HUDEP-2 (cell line): ENCODE data around the gene PXN.
"Not testable (repeated sequence)": the region's sequence is repeated elsewhere in the genome, so short reads cannot be mapped to it uniquely, and the experiment has no call there.

Experiments used
- DNase-seq, 76 experiments: peaks; one replicate each; lab custom pipeline; 2025; ENCODE audit not compliant: unreplicated experiment in 76 of 76; lab: John Stamatoyannopoulos, UW

The PXN gene

DNA sequence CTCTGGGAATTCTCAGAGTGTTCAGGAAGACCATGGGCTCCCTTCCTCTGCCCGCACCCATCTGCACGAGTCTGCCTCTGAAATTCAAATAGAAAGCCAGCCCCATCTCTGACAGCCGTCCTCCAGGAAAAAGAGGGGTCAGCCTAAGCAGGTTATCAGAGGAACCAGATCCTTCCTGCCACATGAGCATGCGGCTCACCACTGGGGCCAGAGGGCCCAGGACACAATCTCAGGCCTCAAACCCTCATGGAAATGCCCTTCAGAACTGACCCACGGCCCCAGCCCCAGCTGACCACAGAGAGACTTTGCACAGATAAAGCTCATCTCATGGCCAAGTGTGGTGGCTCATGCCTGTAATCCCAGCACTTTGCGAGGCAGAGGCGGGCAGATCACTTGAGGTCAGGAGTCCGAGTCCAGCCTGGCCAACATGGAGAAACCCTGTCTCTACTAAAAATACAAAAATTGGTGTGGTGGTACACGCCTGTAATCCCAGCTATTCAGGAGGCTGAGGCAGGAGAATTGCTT lies 23.2 kb downstream of the PXN start:
- DNase-seq = peak in 1 of 76 experiments; percentile 8

DNA sequence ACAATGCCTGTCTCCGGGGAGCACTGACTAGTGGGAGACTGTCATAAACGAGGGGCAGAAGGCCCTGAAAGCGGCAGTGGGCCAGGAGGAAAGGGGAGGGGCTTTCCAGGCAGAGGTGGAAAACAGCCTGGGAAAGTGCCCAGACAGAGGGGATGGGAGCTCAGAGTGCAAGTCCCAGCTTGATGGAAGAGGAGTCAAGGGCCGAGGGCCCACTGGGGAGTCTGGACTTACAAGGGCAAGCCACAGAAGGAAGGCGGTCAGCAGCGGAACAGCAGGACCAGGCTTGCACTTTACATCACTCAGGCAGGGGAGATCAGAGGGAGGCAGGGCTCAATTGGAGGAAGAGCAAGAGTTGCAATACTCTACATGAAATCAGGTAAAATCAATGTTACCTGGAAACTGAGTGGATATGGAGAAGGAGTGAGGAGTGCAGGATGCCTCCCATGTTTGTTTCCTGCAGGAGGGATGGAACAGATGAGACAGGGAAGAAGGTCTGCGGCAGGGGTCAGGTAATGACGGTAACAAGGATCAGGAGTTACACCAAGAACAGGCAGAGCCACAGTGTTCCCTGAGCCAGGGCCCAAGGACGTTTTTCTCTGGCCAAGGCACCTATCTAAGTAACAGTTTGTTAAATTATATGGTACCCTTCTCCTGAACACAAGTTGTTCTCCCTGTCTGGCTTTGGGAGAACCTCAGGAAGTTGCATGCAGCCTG lies 23.8 kb downstream of the PXN start:
- no peak for DNase-seq

DNA sequence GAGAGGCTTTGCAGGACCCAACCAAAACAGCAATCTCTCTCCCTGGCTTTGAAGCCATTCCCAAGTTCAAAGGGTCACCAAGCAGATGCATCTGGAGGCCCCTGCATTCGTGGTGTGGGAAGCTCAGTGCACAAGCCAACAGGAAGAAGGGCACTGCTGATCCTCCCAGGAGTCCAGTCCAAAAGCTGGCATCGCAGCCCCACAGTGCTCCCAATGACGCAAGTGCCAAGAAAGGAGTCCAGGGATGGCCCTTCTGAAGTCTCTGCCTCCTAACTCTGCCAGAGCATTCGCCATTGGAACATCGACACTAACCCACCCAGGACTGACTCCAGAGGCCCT lies 25.1 kb downstream of the PXN start:
- DNase-seq = no peak

DNA sequence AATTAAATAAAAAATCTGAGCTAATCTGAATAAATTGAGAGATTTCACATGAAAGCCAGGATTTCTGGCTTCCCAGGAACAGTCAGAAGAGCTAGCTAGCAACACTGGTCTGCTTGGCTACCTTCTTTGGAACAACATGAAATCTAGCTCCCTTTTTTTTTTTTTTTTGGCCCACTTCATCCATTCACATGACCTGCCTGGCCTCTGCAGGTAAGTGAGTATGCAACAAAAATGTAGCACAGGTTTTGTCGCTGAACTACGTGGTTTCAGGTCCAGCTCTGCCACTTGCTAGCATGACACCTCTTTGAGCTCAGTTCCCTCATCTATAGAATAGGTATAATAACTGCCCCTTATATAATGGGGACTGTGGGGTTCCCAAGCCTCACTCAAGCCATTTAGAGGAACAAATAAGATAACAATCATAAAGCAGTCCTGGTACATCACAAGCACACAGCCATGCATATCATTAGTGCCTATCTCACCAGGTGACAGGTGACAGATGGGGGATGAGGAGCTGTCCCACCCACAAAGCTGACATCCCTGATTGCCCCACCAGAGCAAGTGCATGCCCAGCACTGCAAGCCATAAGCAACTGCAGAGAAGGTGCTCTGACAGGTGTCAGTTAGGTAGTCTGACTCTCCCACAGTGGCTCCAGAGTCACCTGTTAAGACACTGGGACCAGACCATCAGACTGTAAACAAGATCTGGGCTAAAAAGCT lies 25.6 kb downstream of the PXN start:
- no peak for DNase-seq

DNA sequence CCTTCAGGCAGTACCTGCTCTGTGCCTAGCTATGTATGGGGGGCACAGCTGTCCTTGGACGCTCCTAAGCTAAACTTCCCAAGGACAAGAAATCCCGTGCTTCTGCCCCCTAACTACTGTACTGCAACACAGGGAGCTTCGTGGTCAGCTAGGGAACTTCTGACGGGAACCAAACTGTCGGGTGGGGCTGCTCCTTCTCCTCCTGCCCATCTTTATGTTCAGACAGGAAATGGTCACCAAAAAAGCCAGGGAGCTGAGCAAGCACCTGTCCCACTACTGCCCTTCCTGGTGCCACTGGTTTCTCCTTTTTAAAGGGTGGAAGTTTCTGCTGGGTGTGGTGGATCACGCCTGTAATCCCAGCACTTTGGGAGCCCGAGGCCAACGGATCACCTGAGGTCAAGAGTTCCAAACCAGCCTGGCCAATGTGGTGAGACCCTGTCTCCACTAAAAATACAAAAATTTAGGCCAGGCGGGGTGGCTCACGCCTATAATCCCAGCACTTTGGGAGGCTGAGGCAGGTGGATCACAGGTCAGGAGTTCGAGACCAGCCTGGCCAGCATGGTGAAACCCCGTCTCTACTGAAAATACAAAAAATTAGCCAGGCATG lies 26.6 kb downstream of the PXN start:
- no peak for DNase-seq

DNA sequence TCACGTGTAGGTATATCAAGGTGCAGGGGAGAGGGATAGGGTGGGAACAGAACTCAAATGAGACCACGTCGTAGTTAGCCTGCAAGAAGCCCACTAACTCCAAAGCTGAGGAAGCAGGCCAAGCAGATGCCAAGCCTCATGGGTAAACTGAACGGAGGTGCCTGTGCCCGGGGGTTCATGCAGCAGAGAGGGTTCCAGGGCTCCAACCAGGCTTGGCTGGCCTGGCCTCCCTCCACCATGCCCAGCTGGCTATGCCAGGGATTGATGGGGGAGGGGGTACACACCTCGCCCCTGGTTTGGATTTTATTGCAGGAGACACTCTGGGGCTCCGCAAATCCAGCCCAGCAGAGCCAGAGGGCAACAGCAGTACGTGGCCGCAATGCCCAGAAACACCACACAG lies 27.3 kb downstream of the PXN start:
- DNase-seq = no peak

DNA sequence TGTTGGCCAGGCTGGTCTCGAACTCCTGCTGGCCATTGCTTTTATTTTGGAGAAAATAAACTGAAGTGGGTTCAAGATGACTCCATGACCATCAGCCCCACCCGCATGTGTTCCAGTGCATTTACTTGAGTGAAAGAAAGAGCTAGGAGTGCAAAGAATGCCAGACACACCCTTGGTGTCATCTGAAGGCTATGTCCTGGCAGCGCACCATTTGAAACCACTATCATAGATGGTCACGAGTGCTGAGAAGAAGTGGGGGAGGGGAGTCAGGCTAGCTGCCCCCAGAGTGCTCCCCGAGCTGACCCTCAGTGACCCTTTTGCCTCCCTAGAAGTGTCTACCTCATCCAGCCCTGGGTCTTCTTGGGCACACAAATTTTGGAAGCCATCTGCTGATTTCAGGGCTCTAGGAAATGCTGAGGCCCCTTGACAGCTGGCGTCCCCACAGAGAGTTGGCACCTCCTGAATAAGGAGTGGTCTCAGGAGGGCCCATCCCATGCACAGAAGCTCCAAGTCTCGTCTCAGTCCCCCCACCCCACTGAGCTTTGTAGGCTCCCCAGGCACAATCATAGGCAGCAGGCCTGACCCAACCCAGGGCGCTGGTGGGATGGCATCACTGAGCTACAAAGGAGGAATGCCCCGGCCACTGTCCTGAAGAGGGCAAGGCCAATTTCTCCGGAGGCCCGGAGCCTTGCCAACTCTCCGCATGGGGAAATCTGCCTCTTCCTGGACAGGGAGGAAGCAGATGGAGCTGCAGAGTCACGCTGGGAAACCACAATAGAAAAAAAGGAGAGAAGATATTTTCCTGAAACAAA lies 28.0 kb downstream of the PXN start:
- DNase-seq = peak in 49 of 76 experiments; percentile 12 to 62 (median 30)

DNA sequence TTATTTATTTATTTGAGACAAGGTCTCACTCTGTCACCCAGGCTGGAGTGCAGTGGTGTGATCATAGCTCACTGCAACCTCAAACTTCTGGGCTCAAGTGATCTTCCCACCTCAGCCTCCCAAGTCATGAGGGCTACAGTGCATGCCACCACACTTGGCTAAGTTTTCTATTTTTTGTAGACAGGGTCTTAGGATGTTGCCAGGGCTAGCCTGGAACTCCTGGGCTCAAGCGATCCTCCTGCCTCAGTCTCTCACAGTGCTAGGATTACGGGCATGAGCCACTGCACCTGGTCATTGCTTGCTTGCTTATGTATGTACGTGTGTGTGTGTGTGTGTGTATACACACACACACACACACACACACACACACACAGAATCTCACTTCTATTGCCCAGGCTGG lies 28.7 kb downstream of the PXN start:
- not testable (repeated sequence) for DNase-seq

DNA sequence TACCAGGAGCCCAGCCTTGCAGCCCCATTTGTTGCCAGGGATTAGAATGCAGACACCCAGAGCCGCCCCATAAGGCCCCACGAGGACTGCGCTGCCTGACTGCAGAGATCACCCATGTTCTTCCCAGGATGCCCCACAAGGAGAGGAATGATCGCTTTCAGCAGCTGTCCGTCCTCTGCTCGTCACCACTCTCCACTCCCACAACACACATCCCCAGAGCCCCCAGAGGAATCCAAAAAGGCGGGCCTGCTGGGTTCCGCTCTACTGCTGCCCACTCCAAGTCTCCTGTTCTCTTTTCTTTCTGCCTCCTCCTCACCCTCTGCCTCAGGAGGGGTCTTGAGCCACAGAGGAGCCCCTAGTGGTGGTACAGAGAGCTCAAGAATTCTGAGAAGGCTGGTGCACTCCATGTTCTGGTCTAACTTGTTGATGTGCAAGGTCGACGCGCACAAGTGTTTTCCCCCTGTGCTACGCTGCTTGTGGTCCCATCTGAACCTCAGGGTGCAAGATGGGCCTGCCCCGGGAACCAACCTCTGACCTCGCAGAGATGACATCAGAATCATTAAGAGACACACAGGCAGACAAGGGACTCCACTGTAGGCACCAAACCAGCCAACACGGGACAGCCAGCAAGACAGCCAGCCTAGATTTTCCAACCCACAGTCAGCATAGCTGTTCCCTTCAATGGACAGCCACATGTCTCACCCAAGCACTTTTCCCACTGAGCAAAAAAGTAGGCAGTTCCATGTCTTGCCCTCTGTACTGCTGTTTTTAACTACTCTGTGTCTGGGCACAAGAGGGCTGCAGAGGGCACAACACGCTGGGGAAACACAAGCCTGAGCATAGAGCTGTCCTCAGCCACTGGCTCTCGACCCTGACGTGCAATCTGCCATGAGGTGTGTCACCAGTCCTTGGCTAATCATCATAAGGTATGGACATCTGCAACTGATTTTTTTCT lies 29.9 kb downstream of the PXN start:
- DNase-seq = no peak

DNA sequence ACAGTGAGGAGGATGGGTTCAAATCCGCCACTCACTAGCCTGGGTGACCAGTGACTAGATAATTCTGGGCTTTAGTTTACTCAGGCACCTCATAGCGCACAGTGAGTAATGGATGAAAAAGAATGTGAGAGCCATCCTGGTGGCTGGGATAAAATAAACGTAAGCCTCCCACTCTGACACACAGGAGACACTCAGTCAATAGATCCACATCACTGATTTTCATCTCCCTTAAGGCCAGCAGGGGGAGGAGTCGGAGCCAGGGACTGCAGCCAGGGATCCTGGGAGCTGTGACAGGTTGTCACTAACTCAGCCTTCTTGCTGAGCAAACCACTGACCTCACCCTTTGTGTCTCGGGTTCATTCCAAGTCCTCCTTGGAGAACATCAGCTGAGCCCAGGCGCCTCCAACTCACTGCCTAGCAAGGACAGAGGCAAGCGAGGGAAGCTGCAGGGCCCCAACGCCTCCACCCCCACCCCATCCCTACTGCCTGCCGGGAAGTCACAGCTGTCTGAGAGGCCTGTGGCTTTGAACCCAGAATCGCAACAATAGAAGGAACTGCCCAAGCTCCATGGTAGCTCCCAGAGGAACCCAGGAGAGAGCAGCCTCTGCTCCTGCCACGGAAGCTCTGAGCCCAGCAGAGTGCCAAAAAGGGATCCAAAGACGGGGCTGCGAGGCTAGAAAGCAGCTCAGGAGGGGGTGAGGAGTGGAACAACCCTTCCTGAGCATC lies 30.7 kb downstream of the PXN start:
- peak in 36 of 76 experiments; percentile 12 to 65 (median 28) for DNase-seq

DNA sequence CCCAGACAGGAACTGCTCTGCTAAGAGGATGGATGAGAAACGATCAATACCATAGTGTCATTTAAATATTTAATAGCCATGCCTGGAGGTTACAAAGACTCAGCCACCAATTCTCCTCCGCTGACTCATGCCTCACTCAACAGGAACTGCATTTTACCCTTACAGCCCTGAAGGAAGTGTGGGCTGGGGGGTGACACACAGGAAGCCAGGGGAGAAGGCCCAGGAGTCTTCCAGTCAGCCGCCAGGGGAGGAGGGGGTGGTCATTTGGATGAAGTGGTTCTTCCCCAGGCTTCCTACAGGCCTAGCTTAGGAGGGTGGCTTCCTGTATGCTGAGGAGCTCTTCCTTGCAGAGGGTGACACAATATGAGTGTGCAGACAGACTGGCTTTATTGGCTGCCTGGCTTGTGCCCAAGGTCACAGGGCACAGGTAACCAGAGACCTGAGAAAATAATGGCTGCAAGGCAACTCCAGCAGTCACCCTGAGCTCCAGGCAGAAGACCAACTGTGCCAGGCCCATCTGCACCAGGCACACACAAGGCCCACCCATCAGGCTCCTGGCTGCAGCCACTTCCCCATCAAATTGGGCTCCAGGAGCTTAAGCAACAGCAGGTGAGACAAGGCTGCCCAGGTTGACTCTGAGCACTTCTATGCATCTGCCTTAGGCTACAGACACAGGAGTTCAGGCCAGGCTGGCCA lies 34.1 kb downstream of the PXN start:
- DNase-seq = peak in 7 of 76 experiments; percentile 10 to 27 (median 16)

DNA sequence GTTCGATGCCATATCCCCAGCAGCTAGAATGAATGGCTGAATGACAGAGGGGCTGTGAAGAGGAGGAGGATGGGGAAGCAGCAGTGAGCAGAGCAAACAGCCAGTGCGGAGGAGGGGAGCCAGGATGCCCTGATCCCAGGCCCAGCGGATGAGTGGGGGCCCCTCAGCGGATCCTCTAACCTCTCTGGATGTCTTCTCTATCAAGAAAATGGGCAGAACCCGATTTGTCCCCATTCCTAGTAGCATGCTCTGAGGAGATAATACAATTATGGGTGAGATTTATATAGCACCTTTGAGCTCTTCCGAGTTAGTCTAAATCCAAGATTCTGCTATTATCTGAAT lies 34.6 kb downstream of the PXN start:
- DNase-seq = no peak

DNA sequence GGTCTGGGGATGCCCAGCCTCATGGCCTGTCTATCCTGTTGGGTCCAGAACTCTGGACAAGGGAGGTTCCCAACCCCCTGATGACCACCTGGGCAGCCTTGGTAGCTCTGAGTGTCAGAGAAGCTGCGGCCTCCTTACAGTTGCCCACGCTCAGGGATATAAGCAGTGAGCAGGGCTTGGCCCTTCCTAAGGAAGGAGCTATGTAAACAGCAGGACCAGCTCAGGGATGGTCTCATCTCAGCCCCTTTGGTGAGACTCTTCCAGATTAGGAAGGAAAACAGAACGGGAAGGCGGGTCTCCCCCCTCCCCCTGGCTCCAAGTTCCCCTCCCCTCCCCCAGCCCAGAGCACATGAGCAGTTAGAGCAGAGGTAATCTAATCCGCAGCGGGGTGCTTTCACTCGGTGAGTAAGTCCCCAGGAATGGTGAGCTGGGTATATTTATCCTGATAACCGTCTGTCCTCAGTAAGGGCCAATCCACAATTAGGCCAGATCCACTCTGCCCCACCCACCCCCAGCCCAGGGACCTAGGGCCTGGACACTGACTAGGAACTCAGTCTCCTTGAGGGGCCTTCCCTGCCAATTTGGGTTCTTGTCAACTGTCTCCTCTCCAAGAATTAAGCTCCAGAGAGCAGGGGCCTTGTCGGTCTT lies 35.1 kb downstream of the PXN start:
- peak in 50 of 76 experiments; percentile 12 to 73 (median 42) for DNase-seq

DNA sequence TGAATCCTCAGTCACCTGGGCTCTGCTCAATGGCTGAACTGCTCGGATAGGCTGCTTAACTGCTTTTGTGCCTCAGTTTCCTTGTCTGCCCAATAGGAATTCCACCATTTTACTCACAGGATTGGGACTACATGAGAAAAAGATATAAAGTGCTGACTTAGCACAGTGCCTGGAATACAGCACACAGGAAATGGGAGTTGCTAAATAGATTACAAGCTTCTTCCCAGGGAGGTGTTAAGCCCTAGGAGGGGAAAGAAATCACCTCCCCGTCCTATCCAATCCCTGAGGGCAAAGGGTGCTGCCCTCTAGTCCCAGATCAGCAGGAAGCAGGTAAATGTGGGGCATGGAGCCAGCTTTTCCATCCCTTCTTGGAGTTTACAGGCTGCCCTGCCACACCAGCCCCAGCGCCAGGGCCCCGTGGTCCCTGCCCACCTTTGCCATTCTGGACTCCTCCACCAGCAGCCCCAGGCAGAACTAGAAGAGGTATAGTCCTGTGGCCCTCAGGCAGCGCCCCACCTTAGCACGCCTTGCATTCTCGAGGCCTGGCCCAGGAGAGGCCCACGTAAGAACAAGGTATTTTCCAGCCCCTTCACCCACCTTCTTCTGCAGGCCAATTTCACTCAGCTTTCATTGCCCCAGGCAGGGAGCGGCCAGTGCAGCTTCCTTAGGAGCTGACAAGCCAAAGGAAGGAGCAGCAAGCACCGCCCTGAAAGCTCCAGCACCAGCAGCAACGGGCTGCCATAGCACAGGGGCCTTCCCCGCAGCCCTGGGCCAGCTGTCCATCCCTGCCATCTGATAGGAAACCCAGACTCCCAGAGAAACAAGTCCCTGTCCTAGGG lies 35.8 kb downstream of the PXN start:
- no peak for DNase-seq

DNA sequence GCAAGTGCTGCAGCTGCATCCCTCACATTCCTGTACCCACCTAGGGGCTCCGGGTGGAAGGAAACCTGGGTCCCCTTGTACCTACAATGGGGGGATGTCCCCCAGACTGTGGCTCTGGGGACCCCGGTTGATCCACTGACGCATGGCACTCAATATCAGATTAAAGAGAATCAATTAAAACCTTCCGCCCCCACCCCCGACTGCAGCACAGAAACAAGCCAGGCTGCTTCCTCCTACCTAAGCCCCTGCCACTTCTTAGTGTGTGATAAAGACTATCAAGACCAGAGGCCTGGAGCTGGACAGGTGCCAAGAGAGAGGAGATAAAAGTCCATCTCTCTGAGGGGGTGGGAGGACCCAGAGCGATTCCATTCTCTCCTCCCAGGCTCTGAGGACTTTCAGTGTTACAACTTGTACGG lies 36.5 kb downstream of the PXN start:
- DNase-seq = peak in 70 of 76 experiments; percentile 17 to 84 (median 62)

DNA sequence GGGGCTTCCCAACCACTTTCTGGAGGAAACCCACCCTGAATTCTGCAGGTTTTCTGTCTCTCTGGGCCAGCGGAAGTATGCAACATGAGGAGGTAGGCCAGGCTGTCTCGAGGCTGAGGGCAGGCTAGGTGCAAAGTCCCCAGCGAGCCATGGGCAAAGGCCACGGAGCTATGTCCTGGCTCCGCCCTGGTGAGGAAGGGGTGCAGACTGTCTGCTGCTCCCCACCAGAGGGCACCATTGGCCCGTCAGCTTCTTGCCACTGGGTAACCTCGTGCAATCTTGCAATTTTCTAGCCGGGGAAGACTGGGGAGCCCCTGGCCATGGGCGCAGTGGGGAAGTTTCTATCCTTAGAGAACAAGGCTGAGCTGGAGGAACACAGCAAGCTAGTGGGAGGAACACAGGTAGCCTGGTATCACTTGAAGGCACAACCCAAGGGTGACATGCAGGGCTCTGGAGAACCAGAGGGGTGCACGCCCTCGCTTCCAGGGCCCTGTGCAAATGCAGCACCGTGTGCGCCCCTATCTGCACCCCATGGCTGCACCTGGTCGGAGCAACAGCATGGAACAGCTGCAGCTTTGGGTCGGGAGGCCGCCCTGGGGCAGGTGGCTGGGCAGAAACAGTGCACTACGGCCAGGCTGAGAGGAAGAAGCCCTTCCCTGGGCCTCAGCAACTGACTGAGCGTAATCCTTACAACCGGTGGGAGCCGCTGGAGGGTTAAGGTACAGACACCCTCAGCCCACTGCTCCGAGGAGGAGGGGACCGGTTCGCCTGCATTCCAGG lies 37.0 kb downstream of the PXN start:
- peak in 74 of 76 experiments; percentile 5 to 84 (median 68) for DNase-seq

DNA sequence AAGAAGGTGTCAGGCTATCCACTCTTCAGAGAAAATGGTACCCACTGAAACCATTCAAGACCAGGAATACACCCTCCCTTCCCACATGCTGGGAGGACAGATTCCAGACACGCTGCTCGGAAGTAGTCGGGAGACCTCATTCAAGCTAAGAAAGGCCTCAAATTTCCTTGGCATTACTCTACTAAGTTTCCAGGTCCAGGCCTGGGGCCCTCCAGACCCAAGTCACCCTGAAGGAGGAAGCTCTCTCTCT lies 37.6 kb downstream of the PXN start:
- no peak for DNase-seq
